HG03521 (cell line): ENCODE data around the gene MAVS.
"Not testable (repeated sequence)": the region's sequence is repeated elsewhere in the genome, so short reads cannot be mapped to it uniquely, and the experiment has no call there.

Experiments used
- ATAC-seq: cut with Tn5 transposase; IDR thresholded peaks from one replicate; pipeline ENCODE4 v1.9.1; 2021; ENCODE audit warnings: mild to moderate bottlenecking, moderate library complexity; ENCODE audit not compliant: unreplicated experiment

The MAVS gene

GRCh38 chr20:3814928-3815495 is 31.6 kb upstream of the MAVS start:
- no peak for ATAC-seq

- ATAC-seq: no peak
Observed at GRCh38 chr20:3815703-3816315, 30.8 kb upstream of the MAVS start.

- no peak for ATAC-seq
Observed at GRCh38 chr20:3818155-3819151, 28.2 kb upstream of the MAVS start.

GRCh38 chr20:3819411-3820047 is 27.1 kb upstream of the MAVS start:
- ATAC-seq: no peak

- ATAC-seq: peak; percentile 77
Observed at GRCh38 chr20:3820048-3820900, 26.4 kb upstream of the MAVS start, which contains the start of gene AP5S1. TSS of gene AP5S1 (plus strand) at chr20:3820547. CDS start at chr20:3822118, 1,571 bp downstream.

GRCh38 chr20:3820901-3821727 is 25.5 kb upstream of the MAVS start:
- ATAC-seq: no peak

GRCh38 chr20:3821996-3822395 is 24.6 kb upstream of the MAVS start:
- ATAC-seq: no peak

GRCh38 chr20:3823881-3824280 is 22.8 kb upstream of the MAVS start:
- no peak for ATAC-seq

GRCh38 chr20:3825526-3825925 is 21.1 kb upstream of the MAVS start:
- no peak for ATAC-seq

GRCh38 chr20:3826420-3826819 is 20.2 kb upstream of the MAVS start:
- no peak for ATAC-seq

- no peak for ATAC-seq
Observed at GRCh38 chr20:3828798-3829197, 17.8 kb upstream of the MAVS start.

GRCh38 chr20:3829891-3830290 is 16.7 kb upstream of the MAVS start:
- ATAC-seq: not testable (repeated sequence)

GRCh38 chr20:3836132-3836531 is 10.5 kb upstream of the MAVS start:
- no peak for ATAC-seq

- ATAC-seq: no peak
Observed at GRCh38 chr20:3839328-3839727, 7.3 kb upstream of the MAVS start.

- not testable (repeated sequence) for ATAC-seq
Observed at GRCh38 chr20:3840201-3840600, 6.4 kb upstream of the MAVS start.

GRCh38 chr20:3842348-3842930 is 4.2 kb upstream of the MAVS start:
- ATAC-seq: no peak

GRCh38 chr20:3843490-3843889 is 3.1 kb upstream of the MAVS start:
- no peak for ATAC-seq

- ATAC-seq: not testable (repeated sequence)
Observed at GRCh38 chr20:3843990-3844619, 2.5 kb upstream of the MAVS start.

GRCh38 chr20:3846378-3846739 is 275 bp upstream of the MAVS start:
- no peak for ATAC-seq
